Esophagus (tissue), 2 donors: ENCODE results near the gene PDLIM7. TPM values are rescaled to one million over a fixed set of nuclear protein-coding genes. Genes with fewer than 3 reads are reported as not detected.

Experiments
- H3K27ac ChIP-seq, 2 donors: one replicate each; pipeline ENCODE4 v1.5.1; 2013; ENCODE audit warnings: low read depth in 2 of 2, mild to moderate bottlenecking in 2 of 2, inconsistent platforms in 1 of 2, low read length in 1 of 2, moderate library complexity in 1 of 2
- H3K27me3 ChIP-seq, 2 donors: one replicate each; pipeline ENCODE4 v1.6.1; 2013; ENCODE audit warnings: low read length in 2 of 2, control low read depth in 1 of 2, mild to moderate bottlenecking in 1 of 2; ENCODE audit not compliant: insufficient read depth in 2 of 2, control insufficient read depth in 1 of 2
- H3K36me3 ChIP-seq, 2 donors: one replicate each; pipeline ENCODE4 v1.6.1; 2013; ENCODE audit warnings: low read length in 1 of 2; ENCODE audit not compliant: control insufficient read depth in 2 of 2, insufficient read depth in 2 of 2
- H3K4me1 ChIP-seq, 2 donors: one replicate each; pipeline ENCODE4 v1.6.1; 2013; ENCODE audit warnings: low read length in 1 of 2; ENCODE audit not compliant: control insufficient read depth in 2 of 2, insufficient read depth in 2 of 2
- H3K4me3 ChIP-seq, 2 donors: one replicate each; pipeline ENCODE4 v1.5.1; 2013; ENCODE audit warnings: low read length in 2 of 2, mild to moderate bottlenecking in 2 of 2, low read depth in 1 of 2, moderate library complexity in 1 of 2
- H3K9me3 ChIP-seq, 2 donors: one replicate each; pipeline ENCODE4 v1.6.1; 2013; ENCODE audit warnings: mild to moderate bottlenecking in 2 of 2, low read depth in 1 of 2, low read length in 1 of 2, moderate library complexity in 1 of 2; ENCODE audit not compliant: control insufficient read depth in 2 of 2, insufficient read depth in 1 of 2
- WGBS, 2 donors: extraction: QIAGEN DNeasy Blood & Tissue Kit; methylation state at CpG; one replicate each; pipeline ENCODE4 v1.1.7; 2013; 5-methylcytosine and 5-hydroxymethylcytosine counted together
- polyA plus RNA-seq, 2 donors: library from polyadenylated mRNA; stranded (reverse); fragments of 200-250 nt; gene quantifications; one replicate each; pipeline ENCODE4 v1.2.3, GENCODE V29; 2013
- donor health status: healthy with polysubstance abuse.
- donor health status: Bipolar disorder and iron deficiency.

Gene PDLIM7
- polyA plus RNA-seq, 2 donors: 65.4 to 102 TPM

DNA sequence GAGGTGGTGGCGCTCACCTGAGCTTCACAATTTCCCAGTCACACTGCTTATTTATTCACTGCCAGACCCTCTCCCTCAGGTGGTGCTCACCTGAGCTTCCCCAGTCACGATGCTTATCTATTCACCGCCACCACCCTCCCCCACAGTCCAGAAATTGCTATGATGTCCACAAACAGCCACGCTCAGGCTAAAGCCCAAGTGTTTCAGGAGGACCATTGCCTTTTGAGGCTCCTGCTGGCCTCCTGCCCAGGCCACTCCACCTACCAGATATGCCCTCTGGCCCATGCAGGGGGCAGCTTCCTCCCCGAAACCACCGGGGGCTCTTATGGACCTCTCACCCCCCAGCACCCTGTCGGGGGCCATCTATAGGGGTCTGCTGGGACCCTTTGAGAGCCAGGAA lies 4.6 kb downstream of the PDLIM7 start:
- no peak overlapping the region for H3K4me3 ChIP-seq
- 76 to 79% methylated on average over 7 of the region's 7 CpGs for WGBS, 2 donors
- peak overlapping the region; percentile 70 to 84 for H3K27ac ChIP-seq
- peaks cover 0 to 29% of the 10 kb centered on the region in 2 donors for H3K36me3 ChIP-seq
- peaks cover 3 to 9% of the 10 kb centered on the region in 2 donors for H3K4me1 ChIP-seq
- no peaks in the 10 kb centered on the region for H3K27me3 ChIP-seq
- no peaks in the 10 kb centered on the region for H3K9me3 ChIP-seq

GRCh38 chr5:177491983-177492746 lies 5.2 kb downstream of the PDLIM7 start:
- H3K4me1 ChIP-seq: peaks cover 3 to 9% of the 10 kb centered on the region in 2 donors
- H3K4me3 ChIP-seq: no peak overlapping the region
- H3K27me3 ChIP-seq: no peaks in the 10 kb centered on the region
- WGBS, 2 donors: 85 to 88% methylated on average over 51 to 54 of the region's 54 CpGs
- H3K27ac ChIP-seq: peak overlapping the region in 1 of 2 donors; percentile 84
- peaks cover 3 to 36% of the 10 kb centered on the region in 2 donors for H3K36me3 ChIP-seq
- H3K9me3 ChIP-seq: no peaks in the 10 kb centered on the region

- H3K27ac ChIP-seq: peak overlapping the region in 1 of 2 donors; percentile 47
- H3K9me3 ChIP-seq: no peaks in the 10 kb centered on the region
- H3K36me3 ChIP-seq: peaks cover 3 to 38% of the 10 kb centered on the region in 2 donors
- H3K27me3 ChIP-seq: no peaks in the 10 kb centered on the region
- H3K4me3 ChIP-seq: no peak overlapping the region
- WGBS, 2 donors: 70 to 72% methylated on average over 22 to 43 of the region's 43 CpGs
- peaks cover 3 to 7% of the 10 kb centered on the region in 2 donors for H3K4me1 ChIP-seq
These were observed 5.9 kb downstream of the PDLIM7 start for GRCh38 chr5:177491429-177491945.

- no peak overlapping the region for H3K4me3 ChIP-seq
- no peaks in the 10 kb centered on the region for H3K27me3 ChIP-seq
- no peaks in the 10 kb centered on the region for H3K9me3 ChIP-seq
- WGBS, 2 donors: 85 to 88% methylated on average over 13 to 16 of the region's 16 CpGs
- peak overlapping the region in 1 of 2 donors; percentile 47 for H3K27ac ChIP-seq
- H3K36me3 ChIP-seq: peaks cover 3 to 38% of the 10 kb centered on the region in 2 donors
- peaks cover 2 to 3% of the 10 kb centered on the region in 2 donors for H3K4me1 ChIP-seq
These were observed 6.4 kb downstream of the PDLIM7 start for GRCh38 chr5:177490992-177491391.

DNA sequence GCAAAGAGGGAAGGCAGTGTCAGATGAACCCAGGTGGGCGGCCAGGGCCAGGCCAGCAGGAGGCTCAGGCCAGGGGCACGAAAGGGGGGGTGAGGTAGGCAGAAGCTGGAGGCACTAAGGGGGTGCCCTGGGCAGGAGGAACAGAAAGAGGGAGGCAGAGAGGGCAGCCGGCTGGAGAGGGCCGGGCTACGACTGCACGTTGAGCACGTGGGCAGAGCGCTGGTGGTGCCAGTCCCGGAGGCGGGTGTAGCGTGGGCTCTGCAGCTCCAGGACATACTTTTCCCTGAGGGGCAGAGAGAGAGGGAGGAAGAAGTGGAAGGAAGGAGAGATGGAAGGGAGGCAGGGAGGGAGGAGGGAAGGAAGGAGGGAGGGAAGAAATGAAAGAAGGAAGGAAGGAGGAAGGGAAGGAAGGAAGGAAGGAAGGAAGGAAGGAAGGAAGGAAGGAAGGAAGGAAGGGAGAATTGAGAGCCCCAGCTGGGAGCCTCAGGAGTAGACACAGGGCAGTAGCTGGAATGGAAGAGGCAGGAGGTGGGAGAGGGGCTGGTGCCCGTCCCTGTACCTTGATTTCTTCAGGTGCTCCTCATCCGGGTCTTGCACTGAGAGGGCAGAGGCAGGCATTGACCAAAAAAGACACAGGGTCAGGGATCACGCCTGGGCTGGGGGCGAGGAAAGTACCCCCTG lies 7.0 kb downstream of the PDLIM7 start:
- peaks cover 3 to 38% of the 10 kb centered on the region in 2 donors for H3K36me3 ChIP-seq
- no peak overlapping the region for H3K4me3 ChIP-seq
- H3K4me1 ChIP-seq: peaks cover 0 to 3% of the 10 kb centered on the region in 2 donors
- WGBS, 2 donors: 76 to 77% methylated on average over 15 of the region's 15 CpGs
- no peaks in the 10 kb centered on the region for H3K9me3 ChIP-seq
- H3K27ac ChIP-seq: peak overlapping the region in 1 of 2 donors; percentile 53
- no peaks in the 10 kb centered on the region for H3K27me3 ChIP-seq

- WGBS, 2 donors: 71 to 74% methylated on average over 24 to 26 of the region's 26 CpGs
- Histone ChIP-seq H3K36me3 (peaks cover 3 to 39% of the 10 kb centered on the region in 2 donors), H3K4me3 (no peak overlapping the region), H3K9me3 (no peaks in the 10 kb centered on the region), H3K27ac (no peak overlapping the region), H3K27me3 (no peaks in the 10 kb centered on the region), H3K4me1 (peaks cover 0 to 4% of the 10 kb centered on the region in 2 donors)
These were observed 8.2 kb downstream of the PDLIM7 start for GRCh38 chr5:177489119-177489716.

DNA sequence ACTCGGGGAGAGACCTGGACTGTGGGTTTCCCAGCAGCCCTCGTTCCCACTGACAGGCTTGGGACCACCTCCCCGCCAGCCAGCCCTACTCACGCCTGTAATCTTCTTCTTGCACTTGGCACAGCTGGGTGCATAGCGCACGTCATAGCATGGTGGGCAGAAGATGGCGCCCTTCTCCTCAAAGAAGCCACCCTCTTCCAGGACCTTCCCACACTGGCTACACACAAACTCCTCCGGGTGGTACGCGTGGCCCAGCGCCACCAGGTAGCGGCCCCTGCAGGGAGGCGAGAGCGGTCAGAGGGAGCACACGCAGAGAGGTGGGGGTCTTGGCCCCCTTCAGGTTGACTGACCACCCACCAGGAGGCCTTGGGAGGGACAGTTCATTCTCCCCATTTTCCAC lies 9.4 kb downstream of the PDLIM7 start:
- Histone ChIP-seq H3K9me3 (no peaks in the 10 kb centered on the region), H3K4me1 (peaks cover 0 to 4% of the 10 kb centered on the region in 2 donors), H3K27me3 (no peaks in the 10 kb centered on the region), H3K36me3 (peaks cover 7 to 48% of the 10 kb centered on the region in 2 donors), H3K27ac (no peak overlapping the region), H3K4me3 (no peak overlapping the region)
- 89 to 91% methylated on average over 15 of the region's 15 CpGs for WGBS, 2 donors

DNA sequence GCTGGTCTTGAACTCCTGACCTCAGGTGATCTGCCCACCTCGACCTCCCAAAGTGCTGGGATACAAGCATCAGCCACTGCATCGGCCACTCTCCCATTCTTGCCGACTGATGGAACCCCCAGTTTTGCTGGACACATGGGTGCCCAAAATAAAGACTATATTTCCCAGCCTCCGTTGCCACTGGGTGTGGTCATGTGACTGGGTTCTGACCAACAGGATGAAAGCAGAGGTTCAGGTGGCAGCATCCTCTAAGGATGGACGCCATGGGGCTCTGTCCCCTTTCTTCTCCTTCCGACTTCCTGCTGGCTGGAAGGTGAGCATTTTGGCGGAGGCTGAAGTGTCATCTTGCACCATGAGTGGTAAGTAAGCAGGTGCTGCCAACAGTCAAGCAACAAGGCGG lies 10.3 kb downstream of the PDLIM7 start:
- Histone ChIP-seq H3K4me1 (peaks cover 0 to 6% of the 10 kb centered on the region in 2 donors), H3K27me3 (no peaks in the 10 kb centered on the region)
- WGBS, 2 donors: 89 to 92% methylated on average over 8 of the region's 8 CpGs

GRCh38 chr5:177486256-177486655 lies 11.1 kb downstream of the PDLIM7 start:
- WGBS, 2 donors: 91 to 94% methylated on average over 3 of the region's 3 CpGs
- Histone ChIP-seq H3K36me3 (peaks cover 7 to 37% of the 10 kb centered on the region in 2 donors), H3K27ac (no peak overlapping the region), H3K4me3 (no peak overlapping the region), H3K27me3 (no peaks in the 10 kb centered on the region), H3K9me3 (no peaks in the 10 kb centered on the region), H3K4me1 (peaks cover 0 to 6% of the 10 kb centered on the region in 2 donors)

More for the DNA sequence above, 10.3 kb downstream of the PDLIM7 start:
- Histone ChIP-seq H3K36me3 (peaks cover 7 to 44% of the 10 kb centered on the region in 2 donors), H3K9me3 (no peaks in the 10 kb centered on the region), H3K27ac (no peak overlapping the region), H3K4me3 (no peak overlapping the region)
